Measurements from ENCODE around the gene PLCB3. TPM values are rescaled to one million over a fixed set of nuclear protein-coding genes. Genes with fewer than 3 reads are reported as not detected.

Gene PLCB3
- total and polyA plus RNA-seq, 2 donors (not counting 1 experiment from before 2014, with no cell fraction given), result 17.2 to 37.2 TPM

DNA sequence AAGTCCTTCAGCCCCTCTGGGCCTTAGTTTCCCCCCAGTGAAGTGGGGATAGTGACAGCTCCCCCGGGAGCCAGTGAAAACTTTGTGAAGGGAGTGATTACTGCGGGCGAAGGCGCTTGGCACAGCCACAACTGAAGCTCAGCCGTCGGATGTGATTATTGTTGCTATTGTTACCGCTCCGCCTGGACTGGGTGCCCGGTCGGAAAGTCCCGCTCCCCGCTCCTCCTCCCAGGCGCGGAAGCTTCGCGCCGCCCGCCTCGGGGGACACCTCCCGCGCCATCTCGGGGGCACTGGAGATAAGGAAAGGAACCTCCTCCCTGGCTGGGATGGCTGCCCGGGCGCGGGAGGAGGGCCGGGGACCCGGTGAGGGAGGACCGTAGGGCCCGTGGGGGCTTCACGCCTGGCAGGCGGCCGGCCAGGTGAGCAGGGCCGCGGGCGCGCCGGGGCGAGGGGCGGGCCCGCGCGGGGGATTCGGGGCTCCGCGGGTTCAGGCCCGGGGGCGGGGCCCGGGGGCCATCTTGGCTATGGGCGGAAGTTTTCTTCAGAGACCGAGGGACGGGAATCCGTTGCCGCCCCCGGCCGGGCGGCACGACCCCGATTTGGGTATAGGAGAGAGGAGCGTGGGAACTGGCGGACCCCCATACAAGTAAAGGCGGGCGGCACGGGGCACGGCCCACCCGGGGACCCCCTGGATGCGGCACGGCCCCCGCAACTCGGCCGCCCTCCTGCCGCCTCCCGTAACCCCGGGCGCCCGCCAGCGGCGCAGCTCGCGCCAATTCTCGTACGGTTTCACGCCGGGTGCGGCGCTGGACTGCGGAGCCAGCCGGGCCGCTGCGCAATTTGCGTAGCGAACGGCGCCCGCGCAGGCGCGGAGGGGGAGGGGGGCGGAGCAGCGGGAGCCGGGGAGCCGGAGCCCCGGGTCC is 33.9 kb downstream of the PLCB3 start, which contains the start of gene GPR137:
GPR137 (plus strand) TSS at position 887 of the 923 bp plus-strand sequence. CDS start 677 bp downstream, outside the sequence.
- DNase-seq (ENCODE audit: low read depth in 2 of 2), result peak; percentile 61 to 63
- Histone ChIP-seq H3K36me3 (ENCODE audit: control insufficient read depth, insufficient read depth, low read length) (peaks cover 3% of the 10 kb centered on the region), H3K4me2 (ENCODE audit: extremely low read depth, insufficient read depth, low read length) (peak within 1 kb of the TSS; percentile 98), H3K4me3 (replicated peaks in 1 of 4; ENCODE audit: control extremely low read depth in 1 of 4, insufficient read depth in 1 of 4, low read depth in 3 of 4, low read length in 4 of 4) (peak within 1 kb of the TSS; percentile 66 to 85 (median 76)), H4K20me1 (ENCODE audit: control insufficient read depth, extremely low read depth, insufficient read depth, low read length) (no peaks in the 10 kb centered on the region), H3K9me3 (ENCODE audit: control insufficient read depth, insufficient read depth, low read depth, low read length) (no peaks in the 10 kb centered on the region), H3K27me3 (ENCODE audit: control insufficient read depth, insufficient read depth, low read length) (no peaks in the 10 kb centered on the region), H3K27ac (ENCODE audit: insufficient read depth, low read length) (peak within 1 kb of the TSS; percentile 85), H3K4me1 (ENCODE audit: control insufficient read depth, extremely low read depth, insufficient read depth, low read length) (peaks cover 7% of the 10 kb centered on the region), H3K79me2 (ENCODE audit: control insufficient read depth, insufficient read depth, low read length) (peaks cover 4% of the 10 kb centered on the region), H3K9ac (ENCODE audit: insufficient read depth, low read length) (peak within 1 kb of the TSS; percentile 85), H2AFZ (ENCODE audit: low read length) (peak within 1 kb of the TSS; percentile 77)
- TF ChIP-seq, protein P1, sequence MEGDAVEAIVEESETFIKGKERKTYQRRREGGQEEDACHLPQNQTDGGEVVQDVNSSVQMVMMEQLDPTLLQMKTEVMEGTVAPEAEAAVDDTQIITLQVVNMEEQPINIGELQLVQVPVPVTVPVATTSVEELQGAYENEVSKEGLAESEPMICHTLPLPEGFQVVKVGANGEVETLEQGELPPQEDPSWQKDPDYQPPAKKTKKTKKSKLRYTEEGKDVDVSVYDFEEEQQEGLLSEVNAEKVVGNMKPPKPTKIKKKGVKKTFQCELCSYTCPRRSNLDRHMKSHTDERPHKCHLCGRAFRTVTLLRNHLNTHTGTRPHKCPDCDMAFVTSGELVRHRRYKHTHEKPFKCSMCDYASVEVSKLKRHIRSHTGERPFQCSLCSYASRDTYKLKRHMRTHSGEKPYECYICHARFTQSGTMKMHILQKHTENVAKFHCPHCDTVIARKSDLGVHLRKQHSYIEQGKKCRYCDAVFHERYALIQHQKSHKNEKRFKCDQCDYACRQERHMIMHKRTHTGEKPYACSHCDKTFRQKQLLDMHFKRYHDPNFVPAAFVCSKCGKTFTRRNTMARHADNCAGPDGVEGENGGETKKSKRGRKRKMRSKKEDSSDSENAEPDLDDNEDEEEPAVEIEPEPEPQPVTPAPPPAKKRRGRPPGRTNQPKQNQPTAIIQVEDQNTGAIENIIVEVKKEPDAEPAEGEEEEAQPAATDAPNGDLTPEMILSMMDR (conservative IDR thresholded peaks at IDR 0.05 in 1 of 2, IDR thresholded peaks at IDR 0.05 in 1 of 2; ENCODE audit: low read depth in 1 of 2, low read length in 2 of 2), result no peak
- no peak for TF ChIP-seq EZH2 (IDR thresholded peaks at IDR 0.05; ENCODE audit: low read length, missing control alignments)

DNA sequence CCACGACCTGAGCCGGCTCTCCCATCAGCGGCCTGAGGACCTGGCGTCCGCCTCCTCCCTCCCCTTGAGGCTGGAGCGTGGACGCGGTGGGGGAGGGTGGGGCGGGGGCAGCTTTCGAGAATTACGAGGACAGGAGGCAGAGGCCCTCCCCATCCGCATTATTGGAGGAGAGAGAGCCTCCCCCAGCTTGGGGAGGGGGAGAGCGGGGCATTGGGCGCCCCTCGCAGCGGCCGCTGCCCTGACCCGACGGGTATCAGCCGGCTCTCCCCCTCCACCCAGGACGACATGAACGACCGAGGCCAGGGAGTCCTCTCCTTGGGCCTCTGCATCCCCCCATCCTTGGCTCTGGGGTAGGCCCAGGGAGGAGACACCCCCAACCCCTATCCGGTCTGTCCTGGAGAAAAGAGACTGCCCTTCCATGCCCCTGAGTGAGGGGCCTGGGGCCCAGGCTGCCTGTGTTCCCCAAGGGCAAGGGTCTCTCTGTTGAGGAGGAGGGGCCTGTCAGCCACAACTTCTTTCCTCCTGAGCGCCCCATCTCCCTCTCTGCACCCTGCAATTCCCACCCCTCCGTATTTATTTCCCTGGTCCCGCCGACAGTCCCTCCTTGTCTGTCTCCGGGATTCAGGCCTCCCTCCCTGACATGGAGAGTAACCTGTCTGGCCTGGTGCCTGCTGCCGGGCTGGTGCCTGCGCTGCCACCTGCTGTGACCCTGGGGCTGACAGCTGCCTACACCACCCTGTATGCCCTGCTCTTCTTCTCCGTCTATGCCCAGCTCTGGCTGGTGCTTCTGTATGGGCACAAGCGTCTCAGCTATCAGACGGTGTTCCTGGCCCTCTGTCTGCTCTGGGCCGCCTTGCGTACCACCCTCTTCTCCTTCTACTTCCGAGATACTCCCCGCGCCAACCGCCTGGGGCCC is 34.8 kb downstream of the PLCB3 start:
- H3K4me1 ChIP-seq (ENCODE audit: control insufficient read depth, extremely low read depth, insufficient read depth, low read length), result peaks cover 7% of the 10 kb centered on the region
- H2AFZ ChIP-seq (ENCODE audit: low read length), result peak overlapping the region; percentile 34
- peaks cover 4% of the 10 kb centered on the region for H3K79me2 ChIP-seq (ENCODE audit: control insufficient read depth, insufficient read depth, low read length)
- H3K9ac ChIP-seq (ENCODE audit: insufficient read depth, low read length), result peak overlapping the region; percentile 85
- peaks cover 7% of the 10 kb centered on the region for H3K27me3 ChIP-seq (ENCODE audit: control insufficient read depth, insufficient read depth, low read length)
- H4K20me1 ChIP-seq (ENCODE audit: control insufficient read depth, extremely low read depth, insufficient read depth, low read length), result no peaks in the 10 kb centered on the region
- no peaks in the 10 kb centered on the region for H3K9me3 ChIP-seq (ENCODE audit: control insufficient read depth, insufficient read depth, low read depth, low read length)
- H3K4me3 ChIP-seq (replicated peaks in 1 of 4; ENCODE audit: control extremely low read depth in 1 of 4, insufficient read depth in 1 of 4, low read depth in 3 of 4, low read length in 4 of 4), result peak overlapping the region; percentile 49 to 85 (median 68)
- H3K27ac ChIP-seq (ENCODE audit: insufficient read depth, low read length), result peak overlapping the region; percentile 85
- TF ChIP-seq EZH2 (IDR thresholded peaks at IDR 0.05; ENCODE audit: low read length, missing control alignments), result no peak
- TF ChIP-seq, protein P1 (conservative IDR thresholded peaks at IDR 0.05 in 1 of 2, IDR thresholded peaks at IDR 0.05 in 1 of 2; ENCODE audit: low read depth in 1 of 2, low read length in 2 of 2), result no peak
- no peak for DNase-seq (ENCODE audit: low read depth in 2 of 2)
- H3K4me2 ChIP-seq (ENCODE audit: extremely low read depth, insufficient read depth, low read length), result peak overlapping the region; percentile 86
- peaks cover 3% of the 10 kb centered on the region for H3K36me3 ChIP-seq (ENCODE audit: control insufficient read depth, insufficient read depth, low read length)

DNA sequence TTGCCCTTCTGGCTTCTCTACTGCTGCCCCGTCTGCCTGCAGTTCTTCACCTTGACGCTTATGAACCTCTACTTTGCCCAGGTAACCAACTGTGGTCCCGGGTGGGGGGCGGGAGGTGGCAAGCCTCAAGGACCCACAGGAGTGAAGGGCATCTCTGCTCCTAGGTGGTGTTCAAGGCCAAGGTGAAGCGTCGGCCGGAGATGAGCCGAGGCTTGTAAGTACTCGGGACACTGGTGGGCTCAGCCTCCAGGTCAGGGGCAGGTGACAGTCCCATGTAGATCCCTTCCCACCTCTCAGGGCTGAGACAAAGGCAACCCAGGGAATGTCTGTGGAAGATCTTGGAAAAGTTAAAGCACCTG is 35.5 kb downstream of the PLCB3 start:
- TF ChIP-seq EZH2 (IDR thresholded peaks at IDR 0.05; ENCODE audit: low read length, missing control alignments), result no peak
- TF ChIP-seq, protein P1 (conservative IDR thresholded peaks at IDR 0.05 in 1 of 2, IDR thresholded peaks at IDR 0.05 in 1 of 2; ENCODE audit: low read depth in 1 of 2, low read length in 2 of 2), result no peak
- no peak overlapping the region for H3K4me2 ChIP-seq (ENCODE audit: extremely low read depth, insufficient read depth, low read length)
- peaks cover 4% of the 10 kb centered on the region for H3K79me2 ChIP-seq (ENCODE audit: control insufficient read depth, insufficient read depth, low read length)
- peaks cover 3% of the 10 kb centered on the region for H3K36me3 ChIP-seq (ENCODE audit: control insufficient read depth, insufficient read depth, low read length)
- no peak overlapping the region for H3K4me3 ChIP-seq (replicated peaks in 1 of 4; ENCODE audit: control extremely low read depth in 1 of 4, insufficient read depth in 1 of 4, low read depth in 3 of 4, low read length in 4 of 4)
- no peaks in the 10 kb centered on the region for H3K9me3 ChIP-seq (ENCODE audit: control insufficient read depth, insufficient read depth, low read depth, low read length)
- no peak overlapping the region for H3K27ac ChIP-seq (ENCODE audit: insufficient read depth, low read length)
- no peaks in the 10 kb centered on the region for H4K20me1 ChIP-seq (ENCODE audit: control insufficient read depth, extremely low read depth, insufficient read depth, low read length)
- H3K27me3 ChIP-seq (ENCODE audit: control insufficient read depth, insufficient read depth, low read length), result peaks cover 9% of the 10 kb centered on the region
- DNase-seq (ENCODE audit: low read depth in 2 of 2), result no peak
- no peak overlapping the region for H3K9ac ChIP-seq (ENCODE audit: insufficient read depth, low read length)
- no peak overlapping the region for H2AFZ ChIP-seq (ENCODE audit: low read length)
- H3K4me1 ChIP-seq (ENCODE audit: control insufficient read depth, extremely low read depth, insufficient read depth, low read length), result peaks cover 7% of the 10 kb centered on the region

All from fibroblast of lung (primary cell).